ENCODE results near the gene HAVCR1.

HAVCR1 gene

DNA sequence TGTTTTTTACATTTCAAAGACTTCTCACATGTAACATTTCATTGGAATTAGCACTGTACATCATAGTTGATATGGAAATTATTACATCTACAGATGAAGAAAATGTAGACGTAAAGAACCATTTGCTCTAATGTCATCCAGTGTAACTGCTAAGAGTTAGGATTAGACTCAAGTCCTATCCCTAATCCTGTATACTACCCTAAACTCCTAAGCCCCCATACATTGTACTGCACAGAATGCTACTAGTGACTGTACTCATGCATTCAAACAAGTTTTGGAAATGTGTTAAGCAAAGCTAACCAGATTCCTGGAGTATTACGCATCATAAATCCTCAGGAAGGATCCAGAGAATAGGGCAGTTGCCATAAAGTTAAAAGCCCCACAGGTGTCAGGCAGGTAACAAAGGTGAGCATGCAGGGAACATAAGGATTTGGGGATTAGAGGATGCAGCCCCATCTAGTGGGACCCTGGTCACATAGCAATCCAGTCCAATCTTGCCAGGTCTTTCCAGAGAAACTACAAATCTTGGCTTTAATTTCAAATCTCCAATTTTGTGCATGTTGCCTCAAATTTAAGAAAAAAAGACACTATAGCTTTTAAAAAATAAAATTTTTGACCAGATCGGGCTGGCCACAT, 32.0 kb downstream of the HAVCR1 start:
- H2BK120ac ChIP-seq (ENCODE audit: low read depth, low read length): no peak overlapping the region
- no peak overlapping the region for H4K5ac ChIP-seq (ENCODE audit: low read length)
- no peak overlapping the region for H3K4me2 ChIP-seq (ENCODE audit: low read length)
- H4K8ac ChIP-seq (ENCODE audit: low read depth, low read length): no peak overlapping the region
- no peak overlapping the region for H2BK15ac ChIP-seq (replicated peaks; ENCODE audit: low read depth)
- DNase-seq: peak; percentile 74
- no peak overlapping the region for H3K4ac ChIP-seq (ENCODE audit: low read depth, low read length)
- H3K36me3 ChIP-seq (ENCODE audit: control insufficient read depth, insufficient read depth, low read length): no peaks in the 10 kb centered on the region
- no peaks in the 10 kb centered on the region for H3K79me1 ChIP-seq (ENCODE audit: low read length)
- no peak overlapping the region for H3K18ac ChIP-seq (ENCODE audit: low read length)
- H3K27ac ChIP-seq (ENCODE audit: low read depth, low read length): no peak overlapping the region
- H2AK5ac ChIP-seq (ENCODE audit: low read length): no peak overlapping the region
- no peak overlapping the region for H3K9ac ChIP-seq (ENCODE audit: low read length)
- no peak overlapping the region for H2BK5ac ChIP-seq (ENCODE audit: low read length)
- no peak overlapping the region for H3K56ac ChIP-seq (ENCODE audit: low read length)
- no CpG with 5 or more reads among the region's 3 CpGs for WGBS (ENCODE audit: extremely low coverage, insufficient coverage, low lambda C conversion rate)
- no peak overlapping the region for H3K23ac ChIP-seq (ENCODE audit: low read length)
- H3K27me3 ChIP-seq (ENCODE audit: insufficient read depth, low read length, poor library complexity): no peaks in the 10 kb centered on the region
- H3K4me3 ChIP-seq (ENCODE audit: low read length): no peak overlapping the region
- H3K4me1 ChIP-seq (ENCODE audit: control insufficient read depth, low read depth, low read length): no peaks in the 10 kb centered on the region
- H3K79me2 ChIP-seq (ENCODE audit: control insufficient read depth, insufficient read depth, low read length): no peaks in the 10 kb centered on the region

DNA sequence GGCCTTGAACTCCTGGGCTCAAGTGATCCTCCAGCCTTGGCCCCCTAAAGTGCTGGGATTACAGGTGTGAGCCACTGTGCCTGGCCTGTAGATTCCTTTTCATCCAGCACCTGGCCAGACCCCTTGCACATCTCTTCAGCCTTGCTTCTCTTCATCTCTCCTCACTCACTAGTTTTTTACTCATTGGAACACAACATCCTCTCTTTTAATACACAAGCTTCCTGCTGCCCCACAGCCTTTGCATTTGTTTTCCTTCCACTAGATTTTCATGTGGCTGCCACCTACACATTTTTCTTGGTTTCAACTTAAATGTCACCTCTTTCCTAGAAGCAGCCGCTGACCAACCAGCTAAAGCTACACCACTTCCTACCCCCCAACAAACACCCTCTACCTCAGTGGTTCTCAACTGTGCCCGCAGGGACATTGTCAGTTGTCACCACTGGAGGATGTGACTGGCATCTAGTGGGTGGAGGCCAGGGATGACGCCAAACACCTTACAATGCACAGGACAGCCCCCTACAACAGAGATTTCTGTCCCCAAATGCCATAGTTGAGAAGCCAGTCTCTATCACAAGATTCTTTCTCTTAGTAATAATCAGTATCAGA, 33.7 kb downstream of the HAVCR1 start:
- Histone ChIP-seq H3K4ac (ENCODE audit: low read depth, low read length) (no peak overlapping the region), H3K4me3 (ENCODE audit: low read length) (no peak overlapping the region), H2BK120ac (ENCODE audit: low read depth, low read length) (no peak overlapping the region), H3K9ac (ENCODE audit: low read length) (no peak overlapping the region), H3K23ac (ENCODE audit: low read length) (no peak overlapping the region), H2AK5ac (ENCODE audit: low read length) (no peak overlapping the region), H2BK5ac (ENCODE audit: low read length) (no peak overlapping the region), H2BK15ac (replicated peaks; ENCODE audit: low read depth) (no peak overlapping the region), H3K27me3 (ENCODE audit: insufficient read depth, low read length, poor library complexity) (no peaks in the 10 kb centered on the region), H3K4me2 (ENCODE audit: low read length) (no peak overlapping the region), H3K18ac (ENCODE audit: low read length) (no peak overlapping the region), H3K56ac (ENCODE audit: low read length) (no peak overlapping the region), H4K8ac (ENCODE audit: low read depth, low read length) (no peak overlapping the region), H3K36me3 (ENCODE audit: control insufficient read depth, insufficient read depth, low read length) (no peaks in the 10 kb centered on the region), H3K4me1 (ENCODE audit: control insufficient read depth, low read depth, low read length) (no peaks in the 10 kb centered on the region), H3K79me1 (ENCODE audit: low read length) (no peaks in the 10 kb centered on the region), H3K27ac (ENCODE audit: low read depth, low read length) (no peak overlapping the region), H4K5ac (ENCODE audit: low read length) (no peak overlapping the region), H3K79me2 (ENCODE audit: control insufficient read depth, insufficient read depth, low read length) (no peaks in the 10 kb centered on the region)
- no peak for DNase-seq
- WGBS (ENCODE audit: extremely low coverage, insufficient coverage, low lambda C conversion rate): no CpG with 5 or more reads among the region's 3 CpGs

DNA sequence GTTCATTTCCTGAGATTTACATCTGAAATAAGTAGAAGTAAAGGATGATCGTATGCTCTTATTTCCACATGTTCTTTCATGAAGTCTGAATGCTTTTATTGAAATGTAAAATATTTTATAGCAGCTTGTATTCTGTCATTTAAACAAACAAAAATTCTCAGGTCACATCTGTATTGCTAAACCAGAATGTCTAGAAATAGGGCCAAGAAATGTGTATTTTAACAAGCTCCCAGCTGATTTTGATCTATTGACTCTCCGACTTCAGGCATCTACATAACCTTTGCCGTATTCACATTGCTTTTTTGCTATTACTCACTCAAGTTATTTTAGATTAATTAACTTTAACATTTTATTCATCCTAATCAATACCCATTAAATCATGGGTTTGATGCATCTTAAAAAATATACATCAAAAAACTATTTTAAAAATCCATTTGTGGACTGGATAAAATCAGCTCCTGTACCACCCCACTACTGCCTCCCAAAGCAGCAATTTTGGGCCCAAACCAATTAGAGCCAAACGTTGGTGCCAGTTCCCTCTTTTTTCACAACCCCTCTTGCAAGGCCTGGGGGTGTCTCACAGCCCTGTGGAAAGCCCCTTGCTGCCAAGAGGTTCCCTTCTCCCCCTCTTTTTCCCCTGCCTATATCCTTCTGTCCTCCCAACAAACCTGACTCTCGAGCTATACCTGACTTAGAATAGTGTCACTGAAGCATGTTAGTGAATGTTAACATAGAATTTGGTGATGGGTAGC, 34.5 kb downstream of the HAVCR1 start:
- no peak overlapping the region for H3K27ac ChIP-seq (ENCODE audit: low read depth, low read length)
- no peak for DNase-seq
- no peak overlapping the region for H2BK120ac ChIP-seq (ENCODE audit: low read depth, low read length)
- H3K27me3 ChIP-seq (ENCODE audit: insufficient read depth, low read length, poor library complexity): no peaks in the 10 kb centered on the region
- H3K18ac ChIP-seq (ENCODE audit: low read length): no peak overlapping the region
- no peak overlapping the region for H3K56ac ChIP-seq (ENCODE audit: low read length)
- 100% methylated on average over 1 of the region's 5 CpGs for WGBS (ENCODE audit: extremely low coverage, insufficient coverage, low lambda C conversion rate)
- H2BK5ac ChIP-seq (ENCODE audit: low read length): no peak overlapping the region
- H3K4me2 ChIP-seq (ENCODE audit: low read length): no peak overlapping the region
- H3K4me3 ChIP-seq (ENCODE audit: low read length): no peak overlapping the region
- no peaks in the 10 kb centered on the region for H3K4me1 ChIP-seq (ENCODE audit: control insufficient read depth, low read depth, low read length)
- no peak overlapping the region for H3K23ac ChIP-seq (ENCODE audit: low read length)
- no peak overlapping the region for H2AK5ac ChIP-seq (ENCODE audit: low read length)
- H3K4ac ChIP-seq (ENCODE audit: low read depth, low read length): no peak overlapping the region
- no peaks in the 10 kb centered on the region for H3K79me2 ChIP-seq (ENCODE audit: control insufficient read depth, insufficient read depth, low read length)
- H4K8ac ChIP-seq (ENCODE audit: low read depth, low read length): no peak overlapping the region
- H4K5ac ChIP-seq (ENCODE audit: low read length): no peak overlapping the region
- H3K36me3 ChIP-seq (ENCODE audit: control insufficient read depth, insufficient read depth, low read length): no peaks in the 10 kb centered on the region
- no peak overlapping the region for H2BK15ac ChIP-seq (replicated peaks; ENCODE audit: low read depth)
- H3K9ac ChIP-seq (ENCODE audit: low read length): no peak overlapping the region
- no peaks in the 10 kb centered on the region for H3K79me1 ChIP-seq (ENCODE audit: low read length)

DNA sequence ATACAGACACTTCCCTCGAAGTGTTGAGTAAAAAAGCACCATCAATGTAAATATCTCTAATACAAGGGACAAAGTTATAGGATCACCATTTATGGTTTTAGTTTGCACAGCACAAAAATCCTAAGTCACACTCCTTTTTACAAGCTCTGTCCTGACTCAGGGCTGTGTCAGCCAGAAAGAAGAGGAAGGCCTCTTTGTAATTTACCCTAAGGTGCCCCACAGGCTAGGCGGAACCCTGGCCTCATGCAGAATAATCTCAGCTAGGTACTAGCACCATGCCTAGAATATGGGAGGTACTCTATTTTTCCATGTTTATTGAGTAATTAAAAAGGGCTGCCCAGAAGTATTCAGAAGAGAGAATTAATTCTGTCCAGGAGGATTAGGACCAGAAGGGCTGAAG, 36.9 kb downstream of the HAVCR1 start:
- H2BK15ac ChIP-seq (replicated peaks; ENCODE audit: low read depth): no peak overlapping the region
- DNase-seq: no peak
- H3K4me2 ChIP-seq (ENCODE audit: low read length): no peak overlapping the region
- H3K56ac ChIP-seq (ENCODE audit: low read length): no peak overlapping the region
- H3K4me1 ChIP-seq (ENCODE audit: control insufficient read depth, low read depth, low read length): no peaks in the 10 kb centered on the region
- H4K8ac ChIP-seq (ENCODE audit: low read depth, low read length): no peak overlapping the region
- no CpG with 5 or more reads among the region's 2 CpGs for WGBS (ENCODE audit: extremely low coverage, insufficient coverage, low lambda C conversion rate)
- H3K27ac ChIP-seq (ENCODE audit: low read depth, low read length): no peak overlapping the region
- H3K18ac ChIP-seq (ENCODE audit: low read length): no peak overlapping the region
- no peaks in the 10 kb centered on the region for H3K36me3 ChIP-seq (ENCODE audit: control insufficient read depth, insufficient read depth, low read length)
- H3K79me2 ChIP-seq (ENCODE audit: control insufficient read depth, insufficient read depth, low read length): no peaks in the 10 kb centered on the region
- H3K4me3 ChIP-seq (ENCODE audit: low read length): no peak overlapping the region
- no peak overlapping the region for H3K9ac ChIP-seq (ENCODE audit: low read length)
- H3K27me3 ChIP-seq (ENCODE audit: insufficient read depth, low read length, poor library complexity): no peaks in the 10 kb centered on the region
- H4K5ac ChIP-seq (ENCODE audit: low read length): no peak overlapping the region
- H2AK5ac ChIP-seq (ENCODE audit: low read length): no peak overlapping the region
- no peak overlapping the region for H3K23ac ChIP-seq (ENCODE audit: low read length)
- no peaks in the 10 kb centered on the region for H3K79me1 ChIP-seq (ENCODE audit: low read length)
- no peak overlapping the region for H2BK5ac ChIP-seq (ENCODE audit: low read length)
- no peak overlapping the region for H2BK120ac ChIP-seq (ENCODE audit: low read depth, low read length)
- H3K4ac ChIP-seq (ENCODE audit: low read depth, low read length): no peak overlapping the region

DNA sequence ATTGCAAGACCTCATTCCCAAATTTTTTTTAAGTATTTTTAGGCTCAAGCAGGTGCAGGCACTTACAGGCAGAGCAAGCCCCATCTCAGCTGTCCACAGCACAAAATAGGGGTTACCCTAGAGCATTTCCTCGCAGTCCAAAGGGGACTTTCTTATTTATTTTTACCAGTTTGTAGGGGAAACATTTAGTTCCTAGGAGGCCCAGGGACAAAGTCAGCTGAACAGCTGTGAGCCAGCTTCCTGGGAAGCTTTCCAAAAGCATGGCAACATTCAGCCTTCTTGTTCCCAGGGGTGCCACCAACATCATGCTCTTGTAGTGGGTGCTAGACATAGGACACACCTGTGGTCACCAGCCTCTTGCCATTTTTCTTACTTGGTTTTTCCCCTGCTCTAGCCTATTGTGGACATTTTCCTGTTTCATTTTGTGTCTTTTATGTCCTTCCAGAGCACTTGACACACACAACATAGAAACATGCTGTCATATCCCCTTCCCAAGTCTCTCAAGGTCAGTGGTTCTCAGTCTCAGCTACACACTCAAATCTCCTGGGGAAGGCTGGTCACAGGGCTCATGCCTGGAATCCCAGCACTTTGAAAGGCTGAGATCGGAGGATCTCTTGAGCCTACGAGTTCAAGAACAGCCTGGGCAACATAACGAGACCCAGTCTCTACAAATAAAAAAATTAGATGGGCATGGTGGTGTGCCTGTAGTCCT, 38.2 kb downstream of the HAVCR1 start:
- Histone ChIP-seq H2AK5ac (ENCODE audit: low read length) (no peak overlapping the region), H3K56ac (ENCODE audit: low read length) (no peak overlapping the region), H3K36me3 (ENCODE audit: control insufficient read depth, insufficient read depth, low read length) (no peaks in the 10 kb centered on the region), H2BK15ac (replicated peaks; ENCODE audit: low read depth) (no peak overlapping the region), H3K4ac (ENCODE audit: low read depth, low read length) (no peak overlapping the region), H2BK120ac (ENCODE audit: low read depth, low read length) (no peak overlapping the region), H3K4me3 (ENCODE audit: low read length) (no peak overlapping the region), H2BK5ac (ENCODE audit: low read length) (no peak overlapping the region), H3K79me2 (ENCODE audit: control insufficient read depth, insufficient read depth, low read length) (no peaks in the 10 kb centered on the region), H3K23ac (ENCODE audit: low read length) (no peak overlapping the region), H3K4me1 (ENCODE audit: control insufficient read depth, low read depth, low read length) (no peaks in the 10 kb centered on the region), H3K27me3 (ENCODE audit: insufficient read depth, low read length, poor library complexity) (no peaks in the 10 kb centered on the region), H3K4me2 (ENCODE audit: low read length) (no peak overlapping the region), H4K5ac (ENCODE audit: low read length) (no peak overlapping the region), H4K8ac (ENCODE audit: low read depth, low read length) (no peak overlapping the region), H3K9ac (ENCODE audit: low read length) (no peak overlapping the region), H3K18ac (ENCODE audit: low read length) (no peak overlapping the region), H3K79me1 (ENCODE audit: low read length) (no peaks in the 10 kb centered on the region), H3K27ac (ENCODE audit: low read depth, low read length) (no peak overlapping the region)
- WGBS (ENCODE audit: extremely low coverage, insufficient coverage, low lambda C conversion rate): no CpG with 5 or more reads among the region's 4 CpGs
- DNase-seq: no peak

Measured in mesendoderm (in vitro differentiated cells).